Thoracic aorta (tissue), 2 donors: Measurements from ENCODE around the gene TM4SF4. TPM values are rescaled to one million over a fixed set of nuclear protein-coding genes. Genes with fewer than 3 reads are reported as not detected.

Experiments
- ATAC-seq: fragments of 150-250 bp; one replicate; pipeline ENCODE4 v1.8.0; 2017; ENCODE audit warnings: low read depth; ENCODE audit not compliant: insufficient number of reproducible peaks, low FRiP score
- DNase-seq: peaks from one replicate; pipeline ENCODE4 v3.0.0-alpha.2; 2020; ENCODE audit warnings: low spot score
- H3K27ac ChIP-seq, 2 donors: fragments of 200-600 bp; sonication (generic); 1 replicate in 1 of 2; 2 replicates in 1 of 2; pipeline ENCODE4 v1.5.1; 2016; ENCODE audit warnings: mild to moderate bottlenecking in 2 of 2, moderate library complexity in 2 of 2
- H3K27me3 ChIP-seq: fragments of 200-600 bp; sonication (generic); replicated peaks from 2 replicates; pipeline ENCODE4 v1.6.0; 2016; ENCODE audit warnings: mild to moderate bottlenecking; ENCODE audit not compliant: insufficient read depth
- H3K36me3 ChIP-seq: fragments of 200-600 bp; sonication (generic); one replicate; pipeline ENCODE4 v1.5.1; 2016
- H3K4me1 ChIP-seq, 2 donors: fragments of 200-600 bp; sonication (generic); 1 replicate in 1 of 2; 2 replicates in 1 of 2; pipeline versions ENCODE4 v1.5.1 to v1.6.0; 2016; ENCODE audit warnings: low read depth in 2 of 2, mild to moderate bottlenecking in 1 of 2; ENCODE audit not compliant: control insufficient read depth in 1 of 2
- H3K4me3 ChIP-seq: fragments of 200-600 bp; sonication (generic); 2 replicates; pipeline ENCODE4 v1.5.1; 2016; ENCODE audit warnings: mild to moderate bottlenecking
- H3K9me3 ChIP-seq: fragments of 200-600 bp; sonication (generic); 2 replicates; pipeline ENCODE4 v1.5.1; 2016
- CTCF ChIP-seq: fragments of 200-600 bp; sonication (generic); IDR thresholded peaks from one replicate; pipeline ENCODE4 v1.5.1; 2019; ENCODE audit warnings: antibody characterized with exemption
- total RNA-seq, 2 donors: library from RNA; depleted of rRNA; stranded (reverse); fragments of >200 nt; gene quantifications; one replicate each; pipeline versions ENCODE4 v1.1.0 to v1.2.3, GENCODE V29; 2016

The TM4SF4 gene, protein sequence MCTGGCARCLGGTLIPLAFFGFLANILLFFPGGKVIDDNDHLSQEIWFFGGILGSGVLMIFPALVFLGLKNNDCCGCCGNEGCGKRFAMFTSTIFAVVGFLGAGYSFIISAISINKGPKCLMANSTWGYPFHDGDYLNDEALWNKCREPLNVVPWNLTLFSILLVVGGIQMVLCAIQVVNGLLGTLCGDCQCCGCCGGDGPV
- not detected for total RNA-seq

DNA sequence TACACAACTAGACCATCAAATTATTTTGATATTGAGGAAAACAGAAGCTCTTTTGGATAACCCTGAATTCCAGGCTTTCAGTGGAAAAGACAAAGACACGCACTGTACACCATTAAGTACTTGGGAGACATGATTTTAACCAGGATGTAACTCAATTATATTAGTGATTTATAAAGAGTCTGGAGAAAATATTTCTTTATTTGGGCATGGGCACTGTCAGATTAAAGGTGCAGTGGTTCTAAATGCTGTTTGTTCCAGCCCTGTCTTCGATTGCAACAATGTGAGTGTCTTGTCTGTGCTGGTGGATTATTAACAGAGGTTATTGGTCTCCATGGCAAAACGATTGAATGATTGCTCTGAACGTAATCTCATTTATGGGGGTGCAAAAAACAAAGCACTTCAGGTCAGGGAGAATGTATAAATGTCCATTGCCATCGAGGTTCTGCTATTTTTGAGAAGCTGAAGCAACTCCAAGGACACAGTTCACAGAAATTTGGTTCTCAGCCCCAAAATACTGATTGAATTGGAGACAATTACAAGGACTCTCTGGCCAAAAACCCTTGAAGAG is at the start of gene TM4SF4:
TM4SF4 (plus strand) TSS at position 448 of the 568 bp plus-strand sequence. CDS start 181 bp downstream, outside the sequence.
- Histone ChIP-seq H3K9me3 (no peaks in the 10 kb centered on the region), H3K36me3 (no peaks in the 10 kb centered on the region), H3K4me3 (no peak within 1 kb of the TSS), H3K4me1 (peaks cover 25 to 34% of the 10 kb centered on the region in 2 donors), H3K27ac (peak within 1 kb of the TSS; percentile 57 to 58), H3K27me3 (no peaks in the 10 kb centered on the region)
- ATAC-seq (no peak), DNase-seq (no peak)
- TF ChIP-seq CTCF = no peak

GRCh38 chr3:149424918-149425317 is 49.6 kb upstream of the TM4SF4 start:
- Histone ChIP-seq H3K27ac (no peak overlapping the region), H3K9me3 (no peaks in the 10 kb centered on the region), H3K4me3 (no peak overlapping the region), H3K27me3 (no peaks in the 10 kb centered on the region), H3K4me1 (peaks cover 0 to 3% of the 10 kb centered on the region in 2 donors), H3K36me3 (no peaks in the 10 kb centered on the region)
- DNase-seq (no peak), ATAC-seq (no peak)
- TF ChIP-seq CTCF = no peak

- Histone ChIP-seq H3K4me3 (no peak overlapping the region), H3K27ac (no peak overlapping the region), H3K36me3 (no peaks in the 10 kb centered on the region), H3K9me3 (no peaks in the 10 kb centered on the region), H3K4me1 (peaks cover 0 to 3% of the 10 kb centered on the region in 2 donors), H3K27me3 (no peaks in the 10 kb centered on the region)
- no peak for ATAC-seq
- no peak for TF ChIP-seq CTCF
- DNase-seq = no peak
Measured at GRCh38 chr3:149426325-149426724, 48.2 kb upstream of the TM4SF4 start.

GRCh38 chr3:149428087-149428486 is 46.4 kb upstream of the TM4SF4 start:
- Histone ChIP-seq H3K9me3 (no peaks in the 10 kb centered on the region), H3K4me1 (peaks cover 0 to 3% of the 10 kb centered on the region in 2 donors), H3K27me3 (no peaks in the 10 kb centered on the region), H3K4me3 (no peak overlapping the region), H3K36me3 (no peaks in the 10 kb centered on the region), H3K27ac (no peak overlapping the region)
- DNase-seq (no peak), ATAC-seq (no peak)
- TF ChIP-seq CTCF = no peak

DNA sequence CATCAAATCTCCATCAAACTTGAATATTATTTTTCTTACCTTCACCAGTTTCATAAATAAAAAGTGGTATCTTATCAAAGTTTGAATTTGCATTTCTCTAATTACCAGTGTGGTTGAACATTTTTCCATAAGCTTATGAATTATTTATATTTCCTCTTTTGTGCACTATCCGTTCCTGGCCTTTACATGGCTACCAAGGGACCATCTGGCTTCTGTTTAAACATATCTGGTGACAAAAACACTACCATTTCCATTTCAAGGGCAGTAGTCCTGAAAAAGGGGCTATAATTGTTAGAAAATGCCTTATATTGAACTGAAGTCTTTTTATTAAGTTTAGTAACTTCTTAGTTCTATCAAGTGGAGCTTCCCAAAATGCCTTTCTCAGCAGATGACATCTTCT is 44.3 kb upstream of the TM4SF4 start:
- Histone ChIP-seq H3K27me3 (no peaks in the 10 kb centered on the region), H3K36me3 (no peaks in the 10 kb centered on the region), H3K4me1 (peaks cover 0 to 3% of the 10 kb centered on the region in 2 donors), H3K27ac (no peak overlapping the region), H3K4me3 (no peak overlapping the region), H3K9me3 (no peaks in the 10 kb centered on the region)
- TF ChIP-seq CTCF = no peak
- no peak for ATAC-seq
- DNase-seq = no peak
